HG02884 (cell line): ENCODE measurements around the gene SPR.

Experiments used
- ATAC-seq: cut with Tn5 transposase; IDR thresholded peaks from one replicate; pipeline ENCODE4 v1.9.1; 2021; ENCODE audit warnings: mild to moderate bottlenecking, moderate library complexity; ENCODE audit not compliant: unreplicated experiment

The SPR gene

GRCh38 chr2:72929010-72929409, 41.8 kb downstream of the SPR start:
- no peak for ATAC-seq

GRCh38 chr2:72931280-72931910, 44.2 kb downstream of the SPR start:
- no peak for ATAC-seq

- no peak for ATAC-seq
Measured at GRCh38 chr2:72932045-72932740, 45.0 kb downstream of the SPR start.

GRCh38 chr2:72932805-72933204, 45.6 kb downstream of the SPR start:
- no peak for ATAC-seq

- no peak for ATAC-seq
Measured at GRCh38 chr2:72933207-72933606, 46.0 kb downstream of the SPR start.

- no peak for ATAC-seq
Measured at GRCh38 chr2:72933646-72934151, 46.5 kb downstream of the SPR start.

- ATAC-seq = peak; percentile 54
Measured at GRCh38 chr2:72934683-72935610, 47.7 kb downstream of the SPR start.

GRCh38 chr2:72935611-72935957, 48.4 kb downstream of the SPR start:
- ATAC-seq = no peak

- ATAC-seq = no peak
Measured at GRCh38 chr2:72936660-72937355, 49.6 kb downstream of the SPR start.

GRCh38 chr2:72937356-72937669, 50.1 kb downstream of the SPR start:
- no peak for ATAC-seq

- no peak for ATAC-seq
Measured at GRCh38 chr2:72938455-72938854, 51.2 kb downstream of the SPR start.

- ATAC-seq = no peak
Measured at GRCh38 chr2:72940361-72940760, 53.2 kb downstream of the SPR start.

GRCh38 chr2:72940786-72941185, 53.6 kb downstream of the SPR start:
- ATAC-seq = no peak
